H1 (cell line): ENCODE measurements around the gene CD99. TPM values are rescaled to one million over a fixed set of nuclear protein-coding genes. Genes with fewer than 3 reads are reported as not detected.
"Not testable (repeated sequence)": the region's sequence is repeated elsewhere in the genome, so short reads cannot be mapped to it uniquely, and the experiment has no call there.

Experiments
- CTCF ChIA-PET: fragments of 300-600 bp; sonication (Branson Sonifier 250); formaldehyde crosslinking; loops from one replicate; lab custom pipeline; 2021; ENCODE audit not compliant: partially characterized antibody; lab: Charles Lee
- POLR2A ChIA-PET: fragments of 300-600 bp; sonication (Branson Sonifier 250); formaldehyde crosslinking; loops from one replicate; lab custom pipeline; 2021; ENCODE audit warnings: inconsistent platforms; ENCODE audit not compliant: partially characterized antibody; lab: Charles Lee
- DNase-seq, 2 experiments: peaks; one replicate each; pipeline versions ENCODE4 v3.0.0 to v3.0.0-alpha.2; 2010 to 2022; ENCODE audit warnings: low spot score in 2 of 2, low read depth in 1 of 2, mixed read lengths in 1 of 2
- FAIRE-seq: peaks from 2 replicates; lab custom pipeline; 2011; peaks lifted over from hg19 to GRCh38; lab: Jason Lieb, UNC
- H2AFZ ChIP-seq: 2 replicates; pipeline ENCODE4 v1.8.1; 2012; ENCODE audit warnings: low read length, inconsistent platforms
- H2AK5ac ChIP-seq: 2 replicates; pipeline ENCODE4 v1.6.1; 2013; ENCODE audit warnings: low read depth, low read length
- H2BK120ac ChIP-seq: replicated peaks from 2 replicates; pipeline ENCODE3; 2013; ENCODE audit warnings: low read depth, low read length, inconsistent platforms
- H2BK12ac ChIP-seq: 2 replicates; pipeline ENCODE4 v1.6.1; 2013; ENCODE audit warnings: low read depth, low read length
- H2BK15ac ChIP-seq: 2 replicates; pipeline ENCODE4 v1.6.1; 2013; ENCODE audit warnings: low read length
- H2BK20ac ChIP-seq: 2 replicates; pipeline ENCODE4 v1.6.1; 2013; ENCODE audit warnings: low read length
- H2BK5ac ChIP-seq: 2 replicates; pipeline ENCODE4 v1.6.1; 2013; ENCODE audit warnings: low read depth, low read length
- H3K14ac ChIP-seq: 2 replicates; pipeline ENCODE4 v1.6.1; 2013; ENCODE audit warnings: inconsistent platforms; ENCODE audit not compliant: insufficient read length
- H3K18ac ChIP-seq: 2 replicates; pipeline ENCODE4 v1.6.1; 2013; ENCODE audit warnings: low read length; ENCODE audit errors: extremely low read depth
- H3K23ac ChIP-seq: 2 replicates; pipeline ENCODE4 v1.6.1; 2013; ENCODE audit warnings: inconsistent platforms; ENCODE audit not compliant: insufficient read length
- H3K23me2 ChIP-seq: 2 replicates; pipeline ENCODE4 v1.6.1; 2013; ENCODE audit warnings: low read depth, low read length
- H3K27ac ChIP-seq: 2 replicates; pipeline ENCODE4 v1.6.1; 2011; ENCODE audit warnings: low read depth, low read length, inconsistent platforms
- H3K27me3 ChIP-seq, 4 experiments: replicated peaks in 1 of 4; 1 replicate in 1 of 4; 2 replicates in 3 of 4; pipeline versions ENCODE4 v1.6.1 to v1.8.1; 2011 to 2013; ENCODE audit warnings: low read length in 3 of 4, mild to moderate bottlenecking in 3 of 4, inconsistent platforms in 2 of 4, mixed read lengths in 2 of 4, moderate library complexity in 1 of 4; ENCODE audit not compliant: control insufficient read depth in 3 of 4, insufficient read depth in 3 of 4; ENCODE audit errors: extremely low read depth in 1 of 4
- H3K36me3 ChIP-seq, 4 experiments: 2 replicates each; pipeline versions ENCODE4 v1.6.1 to v1.8.1; 2011 to 2013; ENCODE audit warnings: mild to moderate bottlenecking in 4 of 4, low read length in 3 of 4, moderate library complexity in 2 of 4, control low read depth in 1 of 4, inconsistent platforms in 1 of 4; ENCODE audit not compliant: insufficient read depth in 4 of 4, control insufficient read depth in 2 of 4
- H3K4ac ChIP-seq: replicated peaks from 2 replicates; pipeline ENCODE3; 2013; ENCODE audit warnings: low read length, low read depth, mixed read lengths, inconsistent platforms; ENCODE audit not compliant: insufficient read length
- H3K4me1 ChIP-seq, 4 experiments: replicated peaks in 1 of 4; 1 replicate in 1 of 4; 2 replicates in 3 of 4; pipeline versions ENCODE4 v1.6.1 to v1.8.1; 2011 to 2013; ENCODE audit warnings: low read length in 3 of 4, inconsistent platforms in 2 of 4, mixed read lengths in 1 of 4; ENCODE audit not compliant: insufficient read depth in 4 of 4, control insufficient read depth in 3 of 4
- H3K4me2 ChIP-seq, 2 experiments: 2 replicates each; pipeline versions ENCODE4 v1.6.1 to v1.8.1; 2011 to 2013; ENCODE audit warnings: low read depth in 2 of 2, low read length in 2 of 2, control low read depth in 1 of 2, inconsistent platforms in 1 of 2, mild to moderate bottlenecking in 1 of 2; ENCODE audit not compliant: insufficient read depth in 1 of 2
- H3K4me3 ChIP-seq, 4 experiments: fragments of 200-600, 300-600 bp in 1 of 4; sonication (generic), shearing (Covaris generic), sonication (Bioruptor Twin) in 1 of 4; 2 replicates each; pipeline versions ENCODE4 v1.5.1 to v1.8.1; 2011 to 2016; ENCODE audit warnings: low read length in 4 of 4, low read depth in 3 of 4, control low read depth in 2 of 4, inconsistent platforms in 2 of 4, mild to moderate bottlenecking in 2 of 4, mixed read lengths in 1 of 4, moderate library complexity in 1 of 4; ENCODE audit not compliant: insufficient read depth in 2 of 4; ENCODE audit errors: extremely low read depth in 1 of 4
- H3K56ac ChIP-seq: replicated peaks from 2 replicates; pipeline ENCODE3; 2013; ENCODE audit warnings: low read depth, mild to moderate bottlenecking, mixed read lengths, low read length, inconsistent platforms; ENCODE audit not compliant: insufficient read length
- H3K79me1 ChIP-seq: 2 replicates; pipeline ENCODE4 v1.6.1; 2013; ENCODE audit warnings: low read depth, low read length, control low read depth
- H3K79me2 ChIP-seq, 2 experiments: 2 replicates each; pipeline versions ENCODE4 v1.6.1 to v1.8.1; 2012 to 2013; ENCODE audit warnings: low read length in 2 of 2, mild to moderate bottlenecking in 2 of 2, inconsistent platforms in 1 of 2; ENCODE audit not compliant: insufficient read depth in 2 of 2, control insufficient read depth in 1 of 2
- H3K9ac ChIP-seq, 4 experiments: replicated peaks in 1 of 4; 1 replicate in 1 of 4; 2 replicates in 3 of 4; pipeline versions ENCODE4 v1.6.1 to v1.8.1; 2011 to 2013; ENCODE audit warnings: low read depth in 3 of 4, low read length in 3 of 4, control low read depth in 2 of 4, mild to moderate bottlenecking in 2 of 4, moderate library complexity in 2 of 4, inconsistent platforms in 1 of 4; ENCODE audit errors: extremely low read depth in 1 of 4
- H3K9me3 ChIP-seq, 2 experiments: 2 replicates each; pipeline versions ENCODE4 v1.6.1 to v1.8.1; 2012 to 2013; ENCODE audit warnings: mild to moderate bottlenecking in 2 of 2, moderate library complexity in 2 of 2, control low read depth in 1 of 2, inconsistent platforms in 1 of 2, low read depth in 1 of 2, low read length in 1 of 2, mixed read lengths in 1 of 2; ENCODE audit not compliant: insufficient read depth in 2 of 2
- H4K20me1 ChIP-seq, 2 experiments: replicated peaks in 1 of 2; 2 replicates each; pipeline versions ENCODE3 to v1.8.1; 2011 to 2013; ENCODE audit warnings: inconsistent platforms in 2 of 2, low read length in 2 of 2, mild to moderate bottlenecking in 1 of 2; ENCODE audit not compliant: insufficient read depth in 2 of 2, control insufficient read depth in 1 of 2
- H4K5ac ChIP-seq: 2 replicates; pipeline ENCODE4 v1.6.1; 2013; ENCODE audit warnings: low read length, low read depth, mixed read lengths, inconsistent platforms; ENCODE audit not compliant: insufficient read length
- H4K8ac ChIP-seq: 2 replicates; pipeline ENCODE4 v1.8.0; 2013; ENCODE audit warnings: mild to moderate bottlenecking, moderate library complexity, low read length, inconsistent platforms; ENCODE audit not compliant: insufficient read depth; ENCODE audit errors: extremely low read depth
- H4K91ac ChIP-seq: replicated peaks from 2 replicates; pipeline ENCODE3; 2013; ENCODE audit warnings: low read length, mixed read lengths, inconsistent platforms; ENCODE audit not compliant: insufficient read length
- WGBS, 2 experiments: shearing (Covaris generic) in 1 of 2; methylation state at CpG; one replicate each; pipeline versions ENCODE4 v1.1.6 to v1.1.7; 2013 to 2015; ENCODE audit warnings: low lambda C conversion rate in 2 of 2, mixed read lengths in 2 of 2, inconsistent platforms in 1 of 2, low coverage in 1 of 2, missing lambda C conversion rate in 1 of 2; ENCODE audit not compliant: insufficient replicate concordance in 2 of 2, insufficient coverage in 1 of 2, insufficient read length in 1 of 2; ENCODE audit errors: extremely low coverage in 1 of 2, missing lambda C conversion rate in 1 of 2; 5-methylcytosine and 5-hydroxymethylcytosine counted together
- polyA plus RNA-seq, 7 experiments: library from polyadenylated mRNA; depleted of rRNA in 3 of 7; stranded (reverse) in 5 of 7; unstranded in 2 of 7; fragments of >200 nt in 5 of 7; fragments of 200-250 nt in 2 of 7; gene quantifications; 1 replicate in 5 of 7; 2 replicates in 1 of 7; 4 replicates in 1 of 7; pipeline versions ENCODE4 v1.2.1 to v1.2.3, GENCODE V29; 2011 to 2013; ENCODE audit warnings: missing spikeins in 2 of 7, mixed read lengths in 2 of 7
- total RNA-seq: library from RNA; stranded (reverse); fragmentation: NEBNext Ultra II Directional; extraction: Animal tissue kit (Norgen Biotek cat#: 25700); gene quantifications from 2 replicates; pipeline ENCODE4 v1.2.1, GENCODE V29; 2021

The CD99 gene
- total and polyA plus RNA-seq, 2 of the 8 experiments (the other 6 are each of a cell fraction or from before 2014, with no cell fraction given) = 30.1 to 47.8 TPM

DNA sequence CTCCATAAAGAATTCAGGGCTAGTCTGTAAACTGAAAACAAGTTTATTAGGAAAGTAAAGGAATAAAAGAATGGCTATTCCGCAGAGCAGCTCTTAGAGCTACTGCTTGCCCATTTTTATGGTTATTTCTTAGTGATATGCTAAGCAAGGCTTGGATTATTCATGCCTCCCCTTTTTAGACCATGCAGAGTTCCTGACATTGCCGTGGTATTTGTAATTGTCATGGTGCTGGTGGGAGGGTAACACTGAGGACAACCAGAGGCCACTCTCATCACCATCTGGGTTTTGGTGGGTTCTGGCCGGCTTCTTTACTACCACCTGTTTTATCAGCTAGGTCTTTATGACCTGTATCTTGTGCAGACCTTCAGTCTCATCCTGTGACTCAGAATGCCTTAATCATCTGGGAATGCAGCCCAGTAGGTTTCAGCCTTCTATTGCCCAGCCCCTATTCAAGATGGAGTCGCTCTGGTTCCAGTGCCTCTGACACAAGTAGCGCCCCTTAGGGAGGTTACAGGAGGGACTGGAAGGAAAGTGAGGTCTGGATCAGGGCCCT is 64.1 kb downstream of the CD99 start:
- H3K79me2 ChIP-seq = not testable (repeated sequence)

More for the DNA sequence above, 64.1 kb downstream of the CD99 start:
- H2BK120ac ChIP-seq, H2AK5ac ChIP-seq, H3K79me1 ChIP-seq, H3K9ac ChIP-seq, H3K56ac ChIP-seq, H3K23me2 ChIP-seq, H3K27ac ChIP-seq, H2BK20ac ChIP-seq, H3K36me3 ChIP-seq, H3K18ac ChIP-seq, CTCF ChIA-PET, H3K4me3 ChIP-seq, H4K5ac ChIP-seq, H3K4ac ChIP-seq, H3K23ac ChIP-seq, H2BK15ac ChIP-seq, H4K8ac ChIP-seq, H3K4me2 ChIP-seq, POLR2A ChIA-PET, H3K9me3 ChIP-seq, FAIRE-seq, DNase-seq, H4K91ac ChIP-seq, H3K14ac ChIP-seq, H3K4me1 ChIP-seq, H4K20me1 ChIP-seq, H2AFZ ChIP-seq, H3K27me3 ChIP-seq, H2BK5ac ChIP-seq, H2BK12ac ChIP-seq: not testable (repeated sequence)
- 57% methylated on average over 4 of the region's 5 CpGs; no CpG with 5 or more reads in 1 of the 2 experiments for WGBS, 2 experiments
